ENCODE measurements around the gene ATP1A2. TPM values are rescaled to one million over a fixed set of nuclear protein-coding genes. Genes with fewer than 3 reads are reported as not detected.

The ATP1A2 gene
- total RNA-seq, 1 donor: 0.72 TPM

GRCh38 chr1:160090760-160091159 is 24.8 kb upstream of the ATP1A2 start:
- TF ChIP-seq, protein P1, sequence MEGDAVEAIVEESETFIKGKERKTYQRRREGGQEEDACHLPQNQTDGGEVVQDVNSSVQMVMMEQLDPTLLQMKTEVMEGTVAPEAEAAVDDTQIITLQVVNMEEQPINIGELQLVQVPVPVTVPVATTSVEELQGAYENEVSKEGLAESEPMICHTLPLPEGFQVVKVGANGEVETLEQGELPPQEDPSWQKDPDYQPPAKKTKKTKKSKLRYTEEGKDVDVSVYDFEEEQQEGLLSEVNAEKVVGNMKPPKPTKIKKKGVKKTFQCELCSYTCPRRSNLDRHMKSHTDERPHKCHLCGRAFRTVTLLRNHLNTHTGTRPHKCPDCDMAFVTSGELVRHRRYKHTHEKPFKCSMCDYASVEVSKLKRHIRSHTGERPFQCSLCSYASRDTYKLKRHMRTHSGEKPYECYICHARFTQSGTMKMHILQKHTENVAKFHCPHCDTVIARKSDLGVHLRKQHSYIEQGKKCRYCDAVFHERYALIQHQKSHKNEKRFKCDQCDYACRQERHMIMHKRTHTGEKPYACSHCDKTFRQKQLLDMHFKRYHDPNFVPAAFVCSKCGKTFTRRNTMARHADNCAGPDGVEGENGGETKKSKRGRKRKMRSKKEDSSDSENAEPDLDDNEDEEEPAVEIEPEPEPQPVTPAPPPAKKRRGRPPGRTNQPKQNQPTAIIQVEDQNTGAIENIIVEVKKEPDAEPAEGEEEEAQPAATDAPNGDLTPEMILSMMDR (IDR thresholded peaks at IDR 0.05; ENCODE audit: extremely low read depth, low read depth, low read length): no peak
- Histone ChIP-seq H2AFZ (ENCODE audit: low read length) (no peak overlapping the region), H3K9me3 (ENCODE audit: low read depth, low read length) (no peaks in the 10 kb centered on the region), H3K79me2 (ENCODE audit: insufficient read depth, low read length) (no peaks in the 10 kb centered on the region), H4K20me1 (ENCODE audit: insufficient read depth, low read length) (no peaks in the 10 kb centered on the region), H3K27me3 (ENCODE audit: insufficient read depth, low read length) (peaks cover 2% of the 10 kb centered on the region), H3K4me1 (ENCODE audit: insufficient read depth, low read length) (no peaks in the 10 kb centered on the region), H3K4me2 (ENCODE audit: insufficient read depth, low read length) (no peak overlapping the region), H3K27ac (ENCODE audit: low read depth, low read length) (no peak overlapping the region), H3K4me3 (ENCODE audit: insufficient read depth, low read length) (no peak overlapping the region), H3K36me3 (ENCODE audit: insufficient read depth, low read length) (no peaks in the 10 kb centered on the region)
- peak; percentile 62 for DNase-seq (ENCODE audit: insufficient read length, low spot score, missing footprints)

- Histone ChIP-seq H3K36me3 (ENCODE audit: insufficient read depth, low read length) (no peaks in the 10 kb centered on the region), H4K20me1 (ENCODE audit: insufficient read depth, low read length) (no peaks in the 10 kb centered on the region), H2AFZ (ENCODE audit: low read length) (no peak overlapping the region), H3K4me2 (ENCODE audit: insufficient read depth, low read length) (no peak overlapping the region), H3K27me3 (ENCODE audit: insufficient read depth, low read length) (no peaks in the 10 kb centered on the region), H3K9me3 (ENCODE audit: low read depth, low read length) (no peaks in the 10 kb centered on the region), H3K27ac (ENCODE audit: low read depth, low read length) (no peak overlapping the region), H3K4me1 (ENCODE audit: insufficient read depth, low read length) (no peaks in the 10 kb centered on the region), H3K79me2 (ENCODE audit: insufficient read depth, low read length) (no peaks in the 10 kb centered on the region), H3K4me3 (ENCODE audit: insufficient read depth, low read length) (no peak overlapping the region)
- DNase-seq (ENCODE audit: insufficient read length, low spot score, missing footprints): peak; percentile 25
- TF ChIP-seq, protein P1 (IDR thresholded peaks at IDR 0.05; ENCODE audit: extremely low read depth, low read depth, low read length): no peak
Measured at GRCh38 chr1:160091666-160092223, 23.8 kb upstream of the ATP1A2 start.

DNA sequence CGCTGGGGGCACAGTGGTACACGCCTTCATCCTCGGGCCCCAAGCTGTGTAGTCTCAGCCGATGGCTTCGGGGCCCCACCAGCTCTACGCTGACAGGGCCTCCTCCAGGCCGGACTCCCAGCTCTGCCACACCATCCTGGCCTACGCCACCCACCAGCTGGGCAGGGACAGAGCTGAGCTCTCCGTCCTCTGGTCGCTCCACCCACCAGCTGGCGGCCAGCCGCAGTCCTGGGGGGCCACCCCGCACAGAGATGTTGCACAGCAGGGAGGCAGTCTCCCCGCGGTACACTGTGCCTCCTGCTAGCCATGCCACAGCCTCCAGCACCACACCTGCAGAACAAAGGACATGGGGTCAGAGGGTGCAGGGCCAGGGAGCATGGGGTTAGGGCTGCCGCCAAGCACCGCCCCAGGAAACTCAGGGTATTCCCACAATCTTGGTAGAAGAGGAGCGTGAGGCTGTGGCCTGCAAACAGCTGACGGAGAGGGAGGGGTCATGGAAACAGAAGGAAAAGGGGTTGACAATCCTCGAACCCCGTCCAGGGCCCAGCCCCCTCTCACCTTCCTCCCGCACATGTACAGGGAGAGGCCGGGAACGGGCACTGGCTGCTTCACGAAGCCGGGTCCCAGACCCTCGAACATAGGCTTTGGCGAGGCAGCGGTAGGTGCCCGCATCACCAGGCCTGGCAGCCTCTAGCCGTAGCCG is 23.0 kb upstream of the ATP1A2 start:
- TF ChIP-seq, protein P1 (IDR thresholded peaks at IDR 0.05; ENCODE audit: extremely low read depth, low read depth, low read length): no peak
- no peaks in the 10 kb centered on the region for H3K27me3 ChIP-seq (ENCODE audit: insufficient read depth, low read length)
- no peak overlapping the region for H3K4me2 ChIP-seq (ENCODE audit: insufficient read depth, low read length)
- DNase-seq (ENCODE audit: insufficient read length, low spot score, missing footprints): peak; percentile 72
- H3K36me3 ChIP-seq (ENCODE audit: insufficient read depth, low read length): no peaks in the 10 kb centered on the region
- peaks cover 2% of the 10 kb centered on the region for H3K4me1 ChIP-seq (ENCODE audit: insufficient read depth, low read length)
- H3K27ac ChIP-seq (ENCODE audit: low read depth, low read length): no peak overlapping the region
- H3K4me3 ChIP-seq (ENCODE audit: insufficient read depth, low read length): no peak overlapping the region
- H3K9me3 ChIP-seq (ENCODE audit: low read depth, low read length): no peaks in the 10 kb centered on the region
- no peaks in the 10 kb centered on the region for H3K79me2 ChIP-seq (ENCODE audit: insufficient read depth, low read length)
- H2AFZ ChIP-seq (ENCODE audit: low read length): no peak overlapping the region
- no peaks in the 10 kb centered on the region for H4K20me1 ChIP-seq (ENCODE audit: insufficient read depth, low read length)

DNA sequence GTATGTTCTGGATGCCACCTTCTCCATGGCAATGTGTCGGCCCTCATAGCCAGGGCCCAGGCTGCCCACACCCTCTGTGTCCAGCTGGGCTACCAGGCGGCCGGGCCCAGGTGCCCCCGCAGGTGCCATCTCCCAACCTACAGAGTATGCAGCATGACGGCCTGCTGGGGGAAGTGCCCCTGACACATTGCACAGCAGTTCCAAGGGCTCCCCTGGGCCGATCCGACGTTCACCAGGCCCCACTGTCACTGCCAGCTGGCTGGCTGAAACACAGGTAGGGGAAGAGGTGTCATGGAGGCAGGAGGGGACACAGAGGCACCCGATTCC is 22.5 kb upstream of the ATP1A2 start:
- H3K27ac ChIP-seq (ENCODE audit: low read depth, low read length): no peak overlapping the region
- no peak overlapping the region for H2AFZ ChIP-seq (ENCODE audit: low read length)
- H3K4me1 ChIP-seq (ENCODE audit: insufficient read depth, low read length): peaks cover 7% of the 10 kb centered on the region
- no peaks in the 10 kb centered on the region for H3K27me3 ChIP-seq (ENCODE audit: insufficient read depth, low read length)
- no peaks in the 10 kb centered on the region for H4K20me1 ChIP-seq (ENCODE audit: insufficient read depth, low read length)
- TF ChIP-seq, protein P1 (IDR thresholded peaks at IDR 0.05; ENCODE audit: extremely low read depth, low read depth, low read length): no peak
- no peak for DNase-seq (ENCODE audit: insufficient read length, low spot score, missing footprints)
- no peak overlapping the region for H3K4me3 ChIP-seq (ENCODE audit: insufficient read depth, low read length)
- H3K36me3 ChIP-seq (ENCODE audit: insufficient read depth, low read length): no peaks in the 10 kb centered on the region
- no peaks in the 10 kb centered on the region for H3K9me3 ChIP-seq (ENCODE audit: low read depth, low read length)
- no peak overlapping the region for H3K4me2 ChIP-seq (ENCODE audit: insufficient read depth, low read length)
- no peaks in the 10 kb centered on the region for H3K79me2 ChIP-seq (ENCODE audit: insufficient read depth, low read length)
